GM23248 (cell line): ENCODE results near the gene COL6A1. TPM values are rescaled to one million over a fixed set of nuclear protein-coding genes. Genes with fewer than 3 reads are reported as not detected.

Experiments used
- DNase-seq: peaks from one replicate; pipeline ENCODE4 v3.0.0-alpha.2; 2015
- H2AFZ ChIP-seq: fragments of 200-600 bp; sonication (generic); 2 replicates; pipeline ENCODE4 v1.6.1; 2016; ENCODE audit warnings: antibody characterized with exemption
- H3F3A ChIP-seq: fragments of 200-600 bp; sonication (generic); 2 replicates; pipeline ENCODE4 v1.6.1; 2016; ENCODE audit warnings: mild to moderate bottlenecking, antibody characterized with exemption, mixed run types; ENCODE audit not compliant: insufficient read depth
- H3K27ac ChIP-seq: fragments of 200-600 bp; sonication (generic); 2 replicates; pipeline ENCODE4 v1.5.1; 2016; ENCODE audit warnings: mild to moderate bottlenecking
- H3K27me3 ChIP-seq: fragments of 200-600 bp; sonication (generic); replicated peaks from 2 replicates; pipeline ENCODE4 v1.6.1; 2016; ENCODE audit warnings: mild to moderate bottlenecking; ENCODE audit not compliant: insufficient read depth
- H3K36me3 ChIP-seq: fragments of 200-600 bp; sonication (generic); 2 replicates; pipeline ENCODE4 v1.6.1; 2016; ENCODE audit warnings: low read depth, mild to moderate bottlenecking
- H3K4me1 ChIP-seq: fragments of 200-600 bp; sonication (generic); 2 replicates; pipeline ENCODE4 v1.6.1; 2016; ENCODE audit warnings: mild to moderate bottlenecking; ENCODE audit not compliant: insufficient read depth
- H3K4me2 ChIP-seq: fragments of 200-600 bp; sonication (generic); one replicate; pipeline ENCODE4 v1.6.1; 2016; ENCODE audit warnings: mild to moderate bottlenecking; ENCODE audit not compliant: unreplicated experiment
- H3K4me3 ChIP-seq: fragments of 200-600 bp; sonication (generic); 2 replicates; pipeline ENCODE4 v1.5.1; 2016; ENCODE audit warnings: mild to moderate bottlenecking
- H3K79me2 ChIP-seq: fragments of 200-600 bp; sonication (generic); 2 replicates; pipeline ENCODE4 v1.6.1; 2016; ENCODE audit warnings: mild to moderate bottlenecking; ENCODE audit not compliant: insufficient read depth
- H3K9ac ChIP-seq: fragments of 200-600 bp; sonication (generic); 2 replicates; pipeline ENCODE4 v1.6.1; 2016; ENCODE audit warnings: mild to moderate bottlenecking
- H3K9me2 ChIP-seq: fragments of 200-600 bp; sonication (generic); 2 replicates; pipeline ENCODE4 v1.6.1; 2016; ENCODE audit warnings: mixed run types, mild to moderate bottlenecking, moderate library complexity; ENCODE audit not compliant: insufficient read depth
- H3K9me3 ChIP-seq: fragments of 200-600 bp; sonication (generic); one replicate; pipeline ENCODE4 v1.6.1; 2017; ENCODE audit warnings: low read depth
- H4K20me1 ChIP-seq: fragments of 200-600 bp; sonication (generic); 2 replicates; pipeline ENCODE4 v1.6.0; 2016; ENCODE audit not compliant: insufficient read depth
- EZH2 ChIP-seq: fragments of 200-600 bp; sonication (generic); IDR thresholded peaks from 2 replicates; pipeline ENCODE4 v1.6.1; 2018; ENCODE audit warnings: antibody characterized with exemption, mild to moderate bottlenecking; ENCODE audit not compliant: insufficient read depth, poor library complexity, severe bottlenecking
- EZH2phosphoT487 ChIP-seq: fragments of 200-600 bp; sonication (generic); IDR thresholded peaks from 2 replicates; pipeline ENCODE4 v1.6.1; 2018; ENCODE audit warnings: antibody characterized with exemption, moderate library complexity, mild to moderate bottlenecking, low read depth; ENCODE audit not compliant: insufficient read depth
- WGBS, 2 experiments: methylation state at CpG; one replicate each; pipeline ENCODE4 v1.1.6; 2015 to 2017; ENCODE audit warnings: low lambda C conversion rate in 2 of 2, low coverage in 1 of 2; ENCODE audit errors: missing lambda C conversion rate in 2 of 2; 5-methylcytosine and 5-hydroxymethylcytosine counted together
- in situ Hi-C: fragments of 300-500 bp; cut with MboI; formaldehyde crosslinking; loops from 2 replicates; pipeline ENCODE4 v1.15.0; 2020
- polyA plus RNA-seq: library from polyadenylated mRNA; unstranded; fragments of >200 nt; fragmentation: Nextera tagmentation; extraction: Ambion mirVana; gene quantifications from 2 replicates; pipeline ENCODE4 v1.2.1, GENCODE V29; 2016
- total RNA-seq: library from RNA; depleted of rRNA; stranded (reverse); fragments of >200 nt; shearing (Covaris generic); gene quantifications from 2 replicates; pipeline ENCODE4 v1.2.3, GENCODE V29; 2014

COL6A1 gene
- total and polyA plus RNA-seq, 2 experiments from 2014 or later, result 685 to 1,783 TPM

GRCh38 chr21:46017695-46018094 lies 36.1 kb downstream of the COL6A1 start:
- whole genome bisulfite sequencing, 2 experiments, result 95 to 98% methylated on average over 4 of the region's 4 CpGs

GRCh38 chr21:46018615-46019014 lies 37.0 kb downstream of the COL6A1 start:
- Histone ChIP-seq H3K9me2 (no peaks in the 10 kb centered on the region), H3K4me1 (peaks cover 6% of the 10 kb centered on the region; the same call in 1 of the 2 replicates), H3K4me3 (no peak overlapping the region), H4K20me1 (no peaks in the 10 kb centered on the region), H3K79me2 (no peaks in the 10 kb centered on the region), H3K9ac (no peak overlapping the region), H3K9me3 (no peaks in the 10 kb centered on the region), H3K36me3 (no peaks in the 10 kb centered on the region), H2AFZ (no peak overlapping the region), H3K27ac (no peak overlapping the region), H3K4me2 (no peak overlapping the region), H3F3A (no peaks in the 10 kb centered on the region), H3K27me3 (no peaks in the 10 kb centered on the region)
- WGBS, 2 experiments, result 95 to 97% methylated on average over 3 of the region's 3 CpGs
- in situ Hi-C loops, result no loop called here
- no peak for DNase-seq
- TF ChIP-seq EZH2 (no peak), EZH2phosphoT487 (no peak)

More at GRCh38 chr21:46017695-46018094, 36.1 kb downstream of the COL6A1 start:
- Histone ChIP-seq H3K4me2 (no peak overlapping the region), H3K9ac (no peak overlapping the region), H3K4me1 (peaks cover 6% of the 10 kb centered on the region; the same call in 1 of the 2 replicates), H3K9me2 (no peaks in the 10 kb centered on the region), H4K20me1 (no peaks in the 10 kb centered on the region), H3K79me2 (no peaks in the 10 kb centered on the region), H2AFZ (no peak overlapping the region), H3K4me3 (no peak overlapping the region), H3K27me3 (no peaks in the 10 kb centered on the region), H3K9me3 (no peaks in the 10 kb centered on the region), H3K36me3 (no peaks in the 10 kb centered on the region), H3F3A (peaks cover 7% of the 10 kb centered on the region; the same call in 1 of the 2 replicates), H3K27ac (no peak overlapping the region)
- in situ Hi-C loops, result no loop called here
- TF ChIP-seq EZH2phosphoT487 (no peak), EZH2 (no peak)
- DNase-seq, result no peak

- H3K36me3 ChIP-seq, result no peaks in the 10 kb centered on the region
- H3F3A ChIP-seq, result peaks cover 15% of the 10 kb centered on the region
- no peaks in the 10 kb centered on the region for H3K9me3 ChIP-seq
- H3K4me1 ChIP-seq, result peaks cover 19% of the 10 kb centered on the region
- no peak overlapping the region for H3K9ac ChIP-seq
- TF ChIP-seq EZH2phosphoT487 (no peak), EZH2 (no peak)
- H3K27me3 ChIP-seq, result no peaks in the 10 kb centered on the region
- no peak overlapping the region for H3K4me3 ChIP-seq
- no peaks in the 10 kb centered on the region for H3K9me2 ChIP-seq
- no peak overlapping the region for H2AFZ ChIP-seq
- no peak overlapping the region for H3K27ac ChIP-seq
- H3K4me2 ChIP-seq, result no peak overlapping the region
- 80 to 85% methylated on average over 6 of the region's 6 CpGs for WGBS, 2 experiments
- in situ Hi-C loops, result no loop called here
- H3K79me2 ChIP-seq, result no peaks in the 10 kb centered on the region
- no peak for DNase-seq
- H4K20me1 ChIP-seq, result no peaks in the 10 kb centered on the region
Measured at GRCh38 chr21:46020581-46020980, 39.0 kb downstream of the COL6A1 start.

GRCh38 chr21:46021398-46021797 lies 39.8 kb downstream of the COL6A1 start:
- no peak overlapping the region for H3K27ac ChIP-seq
- in situ Hi-C loops, result no loop called here
- 80 to 84% methylated on average over 7 of the region's 7 CpGs for WGBS, 2 experiments

More at GRCh38 chr21:46021398-46021797, 39.8 kb downstream of the COL6A1 start:
- no peaks in the 10 kb centered on the region for H3K79me2 ChIP-seq
- no peak overlapping the region for H3K4me2 ChIP-seq
- no peaks in the 10 kb centered on the region for H3K36me3 ChIP-seq
- no peaks in the 10 kb centered on the region for H3K9me3 ChIP-seq
- no peaks in the 10 kb centered on the region for H3K27me3 ChIP-seq
- H3F3A ChIP-seq, result peaks cover 23% of the 10 kb centered on the region
- no peak overlapping the region for H3K4me3 ChIP-seq
- DNase-seq, result no peak
- H3K9ac ChIP-seq, result no peak overlapping the region
- no peaks in the 10 kb centered on the region for H4K20me1 ChIP-seq
- peak overlapping the region; percentile 81; the same call in 1 of the 2 replicates for H2AFZ ChIP-seq
- H3K4me1 ChIP-seq, result peaks cover 23% of the 10 kb centered on the region
- TF ChIP-seq EZH2 (no peak), EZH2phosphoT487 (no peak)
- no peaks in the 10 kb centered on the region for H3K9me2 ChIP-seq
